OCI-M2 (cell line): ENCODE measurements around the gene ATP2A3.
"Not testable (repeated sequence)": the region's sequence is repeated elsewhere in the genome, so short reads cannot be mapped to it uniquely, and the experiment has no call there.

Experiments
- DNase-seq: peaks from one replicate; lab custom pipeline; 2025; ENCODE audit not compliant: unreplicated experiment; lab: John Stamatoyannopoulos, UW

ATP2A3 gene

GRCh38 chr17:3956983-3957382, 7.3 kb downstream of the ATP2A3 start:
- DNase-seq, result no peak

DNA sequence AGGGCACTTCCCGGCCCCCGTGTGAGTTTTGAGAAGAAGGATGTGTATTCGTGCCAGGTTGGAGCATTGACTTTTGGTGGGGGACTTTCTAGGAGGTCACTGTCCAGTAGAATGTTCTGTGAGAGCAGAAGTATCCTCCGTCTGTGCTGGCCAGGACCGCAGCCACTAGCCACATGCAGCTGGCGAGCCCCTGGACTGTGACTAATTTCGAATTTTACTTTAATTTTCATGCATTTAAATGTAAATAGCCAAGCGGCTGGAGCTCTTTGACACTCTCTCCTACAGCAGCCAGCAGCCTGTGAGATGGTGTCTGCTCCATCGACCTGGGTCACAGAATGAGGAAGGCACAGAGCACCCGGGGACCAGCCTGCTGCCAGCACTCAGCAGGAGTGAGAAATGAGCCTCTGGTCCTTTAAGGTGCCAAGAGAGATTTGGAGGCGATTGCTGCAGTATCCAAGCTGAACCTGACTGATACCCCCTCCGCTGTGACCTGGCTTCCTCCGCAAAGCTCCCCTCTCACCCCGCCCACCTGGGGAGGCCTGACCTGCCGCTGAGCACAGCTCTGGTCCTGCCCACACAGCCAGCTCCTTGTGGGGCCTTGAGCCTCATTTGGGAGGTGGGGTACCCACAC, 7.8 kb downstream of the ATP2A3 start:
- DNase-seq, result no peak

DNA sequence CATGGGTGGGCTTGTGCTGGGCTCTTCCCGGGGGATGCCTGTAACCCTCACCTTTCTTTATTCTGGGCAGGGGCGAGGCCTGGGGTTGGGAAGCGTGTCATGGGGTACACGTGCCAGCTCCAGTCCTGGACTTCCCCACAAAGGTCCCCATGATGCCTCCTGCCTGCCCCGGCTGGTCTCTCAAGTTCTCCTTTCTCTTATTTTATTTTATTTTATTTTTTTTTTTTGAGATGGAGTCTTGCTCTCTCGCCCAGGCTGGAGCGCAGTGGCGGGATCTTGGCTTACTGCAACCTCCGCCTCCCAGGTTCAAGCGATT, 8.6 kb downstream of the ATP2A3 start:
- no peak for DNase-seq

- no peak for DNase-seq
Measured at GRCh38 chr17:3954976-3955672, 9.1 kb downstream of the ATP2A3 start.

DNA sequence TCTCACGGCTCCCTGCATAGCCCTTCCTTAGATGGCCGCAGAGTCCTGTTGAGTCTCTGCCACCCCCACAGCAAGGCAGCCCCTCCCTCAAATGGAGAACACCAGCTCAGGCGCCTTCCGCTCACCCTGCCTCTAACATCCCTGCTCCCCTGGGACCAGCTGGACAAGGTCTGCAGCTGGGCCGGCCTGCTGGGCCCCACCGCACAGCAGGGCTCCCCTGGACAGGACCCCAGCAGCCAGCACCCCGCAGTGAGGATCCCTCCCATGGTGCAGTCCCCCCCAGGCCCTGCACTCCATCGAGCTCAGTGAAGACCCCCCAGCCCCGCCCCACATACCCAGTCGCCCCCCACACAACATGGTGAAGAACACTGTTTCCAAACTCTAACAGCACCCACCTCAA, 10.2 kb downstream of the ATP2A3 start:
- no peak for DNase-seq

GRCh38 chr17:3953542-3953941, 10.7 kb downstream of the ATP2A3 start:
- DNase-seq, result no peak

- DNase-seq, result no peak
Measured at GRCh38 chr17:3952186-3952585, 12.1 kb downstream of the ATP2A3 start.

- no peak for DNase-seq
Measured at GRCh38 chr17:3951420-3951819, 12.8 kb downstream of the ATP2A3 start.

- no peak for DNase-seq
Measured at GRCh38 chr17:3951003-3951402, 13.2 kb downstream of the ATP2A3 start.

- no peak for DNase-seq
Measured at GRCh38 chr17:3950584-3950983, 13.7 kb downstream of the ATP2A3 start.

DNA sequence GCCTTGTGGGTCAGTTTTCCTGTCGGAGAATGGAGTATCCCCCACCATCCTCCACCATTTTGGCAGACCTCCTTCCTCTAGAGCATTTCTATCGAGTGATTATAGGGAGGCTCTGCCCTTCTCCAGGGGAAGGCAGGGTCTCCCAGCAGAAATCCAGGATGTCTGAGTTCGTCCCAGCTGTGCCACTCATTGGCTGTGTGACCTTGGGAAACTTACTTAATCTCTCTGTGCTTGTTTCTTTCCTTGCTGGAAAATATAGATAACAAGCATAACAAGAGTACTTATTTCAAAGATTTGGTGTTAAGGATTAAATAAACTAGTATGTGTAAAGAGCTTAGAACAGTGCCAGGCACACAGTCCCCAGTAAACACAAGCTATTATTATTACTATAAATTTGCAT, 14.8 kb downstream of the ATP2A3 start:
- DNase-seq, result no peak

GRCh38 chr17:3948551-3948950, 15.7 kb downstream of the ATP2A3 start:
- not testable (repeated sequence) for DNase-seq

GRCh38 chr17:3947318-3947810, 16.9 kb downstream of the ATP2A3 start:
- no peak for DNase-seq

GRCh38 chr17:3946711-3947235, 17.5 kb downstream of the ATP2A3 start:
- no peak for DNase-seq

DNA sequence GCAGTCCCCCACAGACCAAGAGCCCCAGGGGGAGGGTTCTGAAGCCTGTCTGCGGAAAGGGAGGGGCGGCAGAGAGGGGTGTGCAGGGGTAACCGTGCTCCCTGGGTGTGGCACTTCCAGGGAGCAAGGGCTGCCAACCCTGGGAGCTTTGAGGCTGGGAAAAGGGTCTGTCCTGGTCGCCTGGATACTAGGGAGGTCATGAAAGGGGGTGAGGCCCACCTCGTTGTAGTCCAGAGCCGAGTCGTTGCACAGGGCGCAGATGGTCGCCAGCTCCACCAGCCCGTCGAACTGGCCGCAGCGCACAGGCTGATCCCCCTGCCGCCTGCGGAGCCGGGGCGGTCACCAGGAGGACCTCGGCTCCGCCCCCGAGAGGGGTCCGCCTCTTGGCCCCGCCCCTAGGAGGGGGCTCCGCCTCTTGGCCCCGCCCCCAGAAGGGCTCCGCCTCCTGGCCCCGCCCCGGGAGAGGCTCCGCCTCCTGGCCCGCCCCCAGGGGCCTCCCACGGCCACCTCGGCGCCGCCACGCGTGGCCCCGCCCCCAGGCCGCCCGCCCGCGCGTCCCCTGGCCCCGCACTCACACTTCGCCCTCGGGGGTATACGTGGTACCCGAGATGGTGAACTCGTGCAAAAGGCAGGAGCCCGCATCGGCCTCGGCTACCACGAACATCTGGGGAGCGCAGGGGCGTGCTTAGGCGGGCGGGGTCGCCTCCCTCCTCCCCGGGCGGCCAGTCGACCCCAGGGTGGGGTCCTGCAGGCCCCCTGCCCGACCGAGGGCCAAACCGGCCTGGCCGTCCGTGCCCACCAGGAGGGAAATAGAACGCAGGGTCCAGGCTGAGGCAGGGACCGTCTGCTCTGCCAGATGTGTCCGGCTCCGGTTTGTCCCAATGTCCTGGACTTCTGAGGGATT, 19.5 kb downstream of the ATP2A3 start:
- DNase-seq, result no peak

GRCh38 chr17:3943240-3943891, 20.9 kb downstream of the ATP2A3 start:
- no peak for DNase-seq

DNA sequence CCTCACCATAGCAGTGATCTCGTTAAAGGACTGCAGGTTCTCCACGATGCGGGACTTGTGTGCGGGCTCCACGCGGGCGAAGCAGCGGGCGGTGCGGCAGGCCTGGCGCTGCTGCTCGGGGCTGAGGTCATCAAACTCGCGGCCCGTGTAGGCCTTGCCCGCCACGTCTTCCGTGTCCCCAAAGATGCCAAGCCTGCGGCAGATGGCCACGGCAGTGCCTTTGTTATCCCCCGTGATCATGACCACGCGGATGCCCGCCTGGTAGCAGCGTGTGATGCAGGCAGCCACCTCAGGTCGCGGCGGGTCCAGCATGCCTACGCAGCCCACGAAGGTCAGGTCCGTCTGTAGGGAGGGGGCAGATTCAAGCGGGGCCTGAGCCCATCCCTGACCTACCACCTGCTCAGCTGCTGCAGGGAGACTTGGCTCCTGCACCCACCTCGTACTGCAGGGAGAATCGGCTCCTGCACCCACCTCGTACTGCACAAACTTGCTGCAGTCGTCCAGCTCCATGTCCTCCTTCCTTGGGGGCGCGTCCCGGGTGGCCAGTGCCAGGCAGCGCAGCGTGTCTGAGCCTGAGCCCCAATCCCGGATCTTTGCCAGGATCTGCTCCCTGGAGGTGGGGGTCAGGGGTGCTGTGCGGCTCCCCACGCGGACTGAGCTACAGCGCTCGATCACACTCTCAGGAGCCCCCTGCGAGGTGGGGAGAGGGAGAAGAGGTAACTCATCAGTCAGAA, 23.1 kb downstream of the ATP2A3 start:
- DNase-seq, result no peak

GRCh38 chr17:3937359-3937758, 26.9 kb downstream of the ATP2A3 start:
- no peak for DNase-seq

DNA sequence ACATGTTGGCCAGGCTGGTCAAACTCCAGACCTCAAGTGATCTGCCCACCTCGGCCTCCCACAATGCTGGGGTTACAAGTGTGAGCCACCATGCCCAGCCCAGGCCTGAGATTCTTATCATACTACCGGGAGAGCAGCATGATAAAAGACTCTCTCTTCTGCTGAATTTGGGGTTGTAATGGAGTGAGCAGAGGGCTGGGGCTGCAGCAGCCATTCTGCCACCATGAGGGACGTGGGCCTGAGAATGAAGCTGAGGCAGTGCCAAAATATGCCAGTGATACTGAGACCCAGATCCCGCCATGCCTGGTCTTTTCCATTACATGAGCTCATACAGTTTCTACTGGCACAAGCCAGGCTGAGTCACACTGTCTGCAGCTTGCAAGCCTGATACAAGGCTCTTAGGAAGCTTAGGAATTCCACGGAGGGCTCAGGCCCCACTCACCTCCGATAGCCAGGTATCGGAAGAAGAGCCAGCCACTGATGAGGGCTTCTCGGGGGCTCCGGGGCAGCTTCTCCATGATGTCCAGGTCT, 28.3 kb downstream of the ATP2A3 start:
- DNase-seq, result no peak

GRCh38 chr17:3935140-3935542, 29.1 kb downstream of the ATP2A3 start:
- no peak for DNase-seq
